Left kidney (tissue), 2 donors: Measurements from ENCODE around the gene GPRC5B. TPM values are rescaled to one million over a fixed set of nuclear protein-coding genes. Genes with fewer than 3 reads are reported as not detected.
A peak's percentile ranks its signal among the peaks of the same experiment; 100 is the strongest.

ENCODE experiments used
- DNase-seq: peaks from one replicate; pipeline ENCODE4 v3.0.0-alpha.2; 2013
- polyA plus RNA-seq: library from polyadenylated mRNA; unstranded; fragments of 120-200 nt; gene quantifications from one replicate; pipeline ENCODE4 v1.2.1, GENCODE V29; 2013; ENCODE audit not compliant: insufficient read length

GPRC5B gene
- polyA plus RNA-seq, 1 donor, result 106 TPM

GRCh38 chr16:19815418-19815817, 69.2 kb downstream of the GPRC5B start:
- no peak for DNase-seq

DNA sequence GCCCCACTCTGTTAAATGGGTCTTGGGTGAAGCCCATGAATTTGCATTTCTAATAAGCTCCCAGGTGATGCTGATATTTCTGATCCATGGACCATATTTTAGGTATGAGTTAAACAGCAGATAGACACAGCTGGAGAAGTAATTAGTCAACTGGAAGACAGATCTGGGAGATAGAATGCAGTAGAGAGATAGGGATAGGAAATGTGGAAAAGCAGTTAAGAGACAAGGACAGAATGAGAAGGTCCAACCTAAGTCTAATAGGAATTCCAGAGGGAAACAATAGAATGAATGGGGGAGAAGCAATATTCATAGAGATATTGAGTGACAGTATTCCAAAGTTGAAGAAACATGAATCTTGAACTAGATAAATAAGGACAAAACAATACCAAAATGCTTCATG, 71.7 kb downstream of the GPRC5B start:
- no peak for DNase-seq

DNA sequence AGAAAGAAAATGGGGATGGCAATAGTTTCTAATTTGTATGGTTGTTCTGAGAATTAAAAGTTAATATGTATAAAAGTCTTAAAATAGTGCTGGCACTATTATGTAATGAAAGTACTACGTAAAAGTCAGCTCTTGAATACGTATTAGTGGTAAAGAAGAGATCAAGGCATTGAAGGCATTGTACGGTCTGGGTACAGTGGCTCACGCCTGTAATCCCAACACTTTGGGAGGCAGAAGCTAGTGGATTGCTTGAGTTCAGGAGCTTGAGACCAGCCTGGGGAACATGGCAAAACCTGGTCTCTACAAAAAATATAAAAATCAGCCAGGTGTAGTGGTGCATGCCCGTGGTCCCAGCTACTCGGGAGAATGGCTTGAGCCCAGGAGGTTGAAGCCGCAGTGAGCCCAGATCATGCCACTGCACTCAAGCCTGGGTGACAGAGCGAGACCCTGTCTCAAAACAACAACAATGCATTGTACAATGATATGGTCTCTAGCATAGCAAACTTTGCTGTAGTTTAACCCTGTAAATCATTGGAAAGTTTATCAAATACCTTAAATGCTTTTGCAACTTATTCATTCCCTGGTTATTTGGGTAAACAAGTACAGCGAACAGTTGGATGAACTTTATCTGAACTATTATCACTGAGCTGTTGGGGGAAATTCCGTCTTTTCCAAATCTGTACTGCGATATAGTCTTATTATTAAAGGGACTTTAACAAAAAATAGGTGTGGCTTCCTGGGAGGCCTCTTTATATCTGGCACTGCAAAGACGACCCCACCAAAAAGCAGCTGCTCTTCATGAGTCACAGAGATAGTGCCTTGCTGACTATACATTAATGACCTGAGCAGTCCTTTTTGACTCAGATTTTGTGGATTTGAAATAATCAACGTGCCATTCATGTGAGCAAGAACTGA, 73.6 kb downstream of the GPRC5B start:
- DNase-seq, result peak; percentile 31

DNA sequence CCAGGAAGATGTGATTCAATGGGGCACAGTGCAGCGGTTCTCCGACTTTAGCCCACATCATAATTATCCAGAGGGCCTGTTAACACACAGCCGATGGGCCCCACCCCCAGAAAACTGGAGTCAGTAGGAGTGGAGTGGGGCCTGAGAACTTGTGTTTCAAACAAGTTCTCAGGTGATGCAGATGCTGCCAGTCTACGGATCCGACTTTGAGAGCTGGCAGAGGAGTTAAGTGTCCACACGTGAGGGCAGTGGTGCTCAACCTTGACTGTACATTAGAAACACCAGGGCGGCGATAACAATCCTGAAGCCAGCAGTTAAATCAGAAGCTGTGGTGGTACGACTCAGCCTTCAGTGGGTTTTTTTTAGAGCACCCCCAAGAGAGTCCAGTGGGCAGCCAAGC, 75.0 kb downstream of the GPRC5B start:
- DNase-seq, result no peak

- DNase-seq, result no peak
These were observed 75.5 kb downstream of the GPRC5B start for GRCh38 chr16:19809121-19809635.

GRCh38 chr16:19808061-19808641, 76.5 kb downstream of the GPRC5B start:
- no peak for DNase-seq

Other genes starting within 250 kb of the GPRC5B start
- gene KNOP1, start 166.6 kb downstream of the GPRC5B start, polyA plus RNA-seq, result 39.1 TPM
- gene IQCK, start 166.6 kb downstream of the GPRC5B start, polyA plus RNA-seq, result 44.7 TPM
- gene GPR139, start 189.0 kb upstream of the GPRC5B start, polyA plus RNA-seq, result not detected